IMR-90 (cell line): Measurements from ENCODE around the gene ZZZ3. TPM values are rescaled to one million over a fixed set of nuclear protein-coding genes. Genes with fewer than 3 reads are reported as not detected.

Experiments used
- ATAC-seq: fragments of 200-7000 bp; cut with Tn5 transposase; 2 replicates; pipeline ENCODE4 v1.9.1; 2020; ENCODE audit warnings: low read depth, mild to moderate bottlenecking, moderate library complexity
- BruUV-seq: library from RNA; stranded (reverse); fragments of 400-500 nt; replicated peaks from 2 replicates; lab custom pipeline; 2021; lab: Mats Ljungman, UMichigan
- CTCF ChIA-PET: fragments of 300-600 bp; formaldehyde crosslinking; extraction: SDS; loops from one replicate; lab custom pipeline; 2021; ENCODE audit warnings: antibody characterized with exemption; lab: Yijun Ruan, JAX
- POLR2A ChIA-PET: fragments of 300-600 bp; sonication (Branson Sonifier 250); formaldehyde crosslinking; loops from one replicate; lab custom pipeline; 2022; ENCODE audit warnings: antibody characterized with exemption; ENCODE audit not compliant: unreplicated experiment; lab: Charles Lee
- DNase-seq: peaks from one replicate; pipeline ENCODE4 v3.0.0; 2013
- H2AFZ ChIP-seq: replicated peaks from 2 replicates; pipeline ENCODE3; 2013; ENCODE audit warnings: low read length, mild to moderate bottlenecking; ENCODE audit not compliant: poor library complexity
- H2AK5ac ChIP-seq: 2 replicates; pipeline ENCODE4 v1.6.1; 2013; ENCODE audit warnings: low read depth, low read length, inconsistent platforms
- H2AK9ac ChIP-seq: replicated peaks from 2 replicates; pipeline ENCODE3; 2013; ENCODE audit warnings: mild to moderate bottlenecking, low read depth, low read length, moderate library complexity; ENCODE audit not compliant: poor library complexity
- H2BK120ac ChIP-seq: 2 replicates; pipeline ENCODE4 v1.6.1; 2013; ENCODE audit warnings: low read depth, low read length, inconsistent platforms
- H2BK15ac ChIP-seq: 3 replicates; pipeline ENCODE4 v1.6.1; 2013; ENCODE audit warnings: low read depth, low read length, inconsistent platforms
- H2BK20ac ChIP-seq: 2 replicates; pipeline ENCODE4 v1.6.1; 2013; ENCODE audit warnings: low read depth, mild to moderate bottlenecking, inconsistent platforms, low read length, moderate library complexity
- H2BK5ac ChIP-seq: 2 replicates; pipeline ENCODE4 v1.6.1; 2013; ENCODE audit warnings: mild to moderate bottlenecking, low read depth, low read length, inconsistent platforms; ENCODE audit not compliant: poor library complexity, severe bottlenecking
- H3K14ac ChIP-seq: replicated peaks from 2 replicates; pipeline ENCODE4 v1.6.1; 2013; ENCODE audit warnings: low read depth, low read length, inconsistent platforms
- H3K18ac ChIP-seq: 2 replicates; pipeline ENCODE4 v1.6.1; 2013; ENCODE audit warnings: low read depth, low read length, control low read depth
- H3K23ac ChIP-seq: 2 replicates; pipeline ENCODE4 v1.6.1; 2013; ENCODE audit warnings: low read depth, low read length, inconsistent platforms
- H3K27ac ChIP-seq: 2 replicates; pipeline ENCODE4 v1.5.1; 2013; ENCODE audit warnings: mild to moderate bottlenecking, control low read depth, low read length; ENCODE audit not compliant: insufficient read depth
- H3K27me3 ChIP-seq: 2 replicates; pipeline ENCODE4 v1.6.1; 2013; ENCODE audit warnings: low read length; ENCODE audit not compliant: control insufficient read depth, insufficient read depth
- H3K36me3 ChIP-seq: 2 replicates; pipeline ENCODE4 v1.6.1; 2013; ENCODE audit warnings: low read length, mixed read lengths; ENCODE audit not compliant: control insufficient read depth, insufficient read depth
- H3K4ac ChIP-seq: 2 replicates; pipeline ENCODE4 v1.6.1; 2013; ENCODE audit warnings: low read depth, low read length, inconsistent platforms
- H3K4me1 ChIP-seq: 2 replicates; pipeline ENCODE4 v1.6.1; 2013; ENCODE audit warnings: low read length, mixed read lengths; ENCODE audit not compliant: control insufficient read depth, insufficient read depth
- H3K4me2 ChIP-seq: 2 replicates; pipeline ENCODE4 v1.6.1; 2013; ENCODE audit warnings: low read depth, mild to moderate bottlenecking, control low read depth, low read length, moderate library complexity
- H3K4me3 ChIP-seq: 2 replicates; pipeline ENCODE4 v1.5.1; 2013; ENCODE audit warnings: low read depth, mild to moderate bottlenecking, control low read depth, low read length, moderate library complexity; ENCODE audit not compliant: insufficient read depth
- H3K56ac ChIP-seq: 2 replicates; pipeline ENCODE4 v1.6.1; 2013; ENCODE audit warnings: low read length, inconsistent platforms; ENCODE audit not compliant: insufficient read depth; ENCODE audit errors: extremely low read depth
- H3K79me1 ChIP-seq, 2 experiments: 2 replicates each; pipeline ENCODE4 v1.6.1; 2013; ENCODE audit warnings: low read length in 2 of 2, inconsistent platforms in 1 of 2, low read depth in 1 of 2
- H3K9ac ChIP-seq: 2 replicates; pipeline ENCODE4 v1.6.1; 2013; ENCODE audit warnings: low read depth, low read length, control low read depth
- H3K9me1 ChIP-seq: 2 replicates; pipeline ENCODE4 v1.6.1; 2013; ENCODE audit warnings: low read length, inconsistent platforms; ENCODE audit not compliant: insufficient read depth
- H3K9me3 ChIP-seq: 2 replicates; pipeline ENCODE4 v1.6.1; 2013; ENCODE audit warnings: low read length; ENCODE audit not compliant: control insufficient read depth, insufficient read depth
- H4K20me1 ChIP-seq: 2 replicates; pipeline ENCODE4 v1.6.1; 2013; ENCODE audit warnings: low read length, inconsistent platforms; ENCODE audit not compliant: insufficient read depth
- H4K5ac ChIP-seq: 2 replicates; pipeline ENCODE4 v1.6.1; 2013; ENCODE audit warnings: mild to moderate bottlenecking, low read depth, low read length, control low read depth
- H4K8ac ChIP-seq, 2 experiments: 2 replicates each; pipeline ENCODE4 v1.6.1; 2013; ENCODE audit warnings: low read depth in 2 of 2, low read length in 2 of 2, control low read depth in 1 of 2, inconsistent platforms in 1 of 2
- H4K91ac ChIP-seq: 2 replicates; pipeline ENCODE4 v1.6.1; 2013; ENCODE audit warnings: low read depth, low read length, inconsistent platforms; ENCODE audit not compliant: insufficient read depth
- BHLHE40 ChIP-seq: fragments of 150-350 bp; IDR thresholded peaks from 2 replicates; pipeline ENCODE4 v1.6.1; 2016; ENCODE audit warnings: mild to moderate bottlenecking, low read depth, low read length
- CHD1 ChIP-seq: IDR thresholded peaks from 2 replicates; pipeline ENCODE4 v1.6.1; 2012; ENCODE audit warnings: low read depth, low read length, improper control_type of control experiment
- ELK1 ChIP-seq: fragments of 150-350 bp; IDR thresholded peaks from 2 replicates; pipeline ENCODE4 v1.6.1; 2016; ENCODE audit warnings: low read depth, mild to moderate bottlenecking, low read length, moderate library complexity, borderline replicate concordance
- MAFK ChIP-seq: IDR thresholded peaks from 2 replicates; pipeline ENCODE4 v1.6.1; 2012; ENCODE audit warnings: low read depth, low read length, improper control_type of control experiment
- MAZ ChIP-seq: IDR thresholded peaks from 2 replicates; pipeline ENCODE4 v1.6.1; 2012; ENCODE audit warnings: low read depth, mild to moderate bottlenecking, low read length, improper control_type of control experiment, moderate library complexity, borderline replicate concordance
- MXI1 ChIP-seq: IDR thresholded peaks from 2 replicates; pipeline ENCODE4 v1.6.1; 2012; ENCODE audit warnings: low read depth, mild to moderate bottlenecking, low read length, moderate library complexity, borderline replicate concordance
- POLR2A ChIP-seq: IDR thresholded peaks from 2 replicates; pipeline ENCODE4 v1.6.1; 2012; ENCODE audit warnings: mild to moderate bottlenecking, low read depth, low read length
- RAD21 ChIP-seq: IDR thresholded peaks from 2 replicates; pipeline ENCODE4 v1.6.1; 2012; ENCODE audit warnings: low read length, improper control_type of control experiment
- RFX5 ChIP-seq: IDR thresholded peaks from 2 replicates; pipeline ENCODE4 v1.8.0; 2012; ENCODE audit warnings: low read depth, mild to moderate bottlenecking, low read length, moderate library complexity
- SMC3 ChIP-seq: fragments of 150-350 bp; IDR thresholded peaks from 2 replicates; pipeline ENCODE4 v1.6.1; 2016; ENCODE audit warnings: low read depth, mild to moderate bottlenecking, antibody characterized with exemption, low read length, moderate library complexity
- WGBS, 2 experiments: methylation state at CpG; one replicate each; pipeline versions ENCODE4 v1.1.5 to v1.1.7; 2013; ENCODE audit warnings: missing lambda C conversion rate in 2 of 2; ENCODE audit not compliant: insufficient read length in 1 of 2; ENCODE audit errors: extremely low coverage in 2 of 2; 5-methylcytosine and 5-hydroxymethylcytosine counted together
- dilution Hi-C: fragments of 300-500 bp; cut with HindIII; formaldehyde crosslinking; loops from one replicate; pipeline ENCODE4 v1.14.3; 2018; ENCODE audit warnings: low sequenced_read_pairs; ENCODE audit not compliant: unreplicated experiment
- in situ Hi-C: fragments of 300-500 bp; cut with MboI; formaldehyde crosslinking; loops from 3 replicates; pipeline ENCODE4 v1.14.3; 2019; ENCODE audit warnings: low sequenced_read_pairs, inconsistent platforms, mixed read lengths
- intact Hi-C: fragments of 100-400 bp; cut with micrococcal nuclease; formaldehyde crosslinking; loops from 2 replicates; pipeline ENCODE4 v1.10.0; 2022
- polyA plus RNA-seq, 3 experiments: library from polyadenylated mRNA; depleted of rRNA; stranded (reverse); fragments of >200 nt; gene quantifications; 2 replicates each; pipeline ENCODE4 v1.2.3, GENCODE V29; 2012; ENCODE audit warnings: low replicate concordance in 1 of 3
- total RNA-seq: library from RNA; depleted of rRNA; stranded (reverse); fragments of >200 nt; gene quantifications from 2 replicates; pipeline ENCODE4 v1.2.3, GENCODE V29; 2012
- TF ChIP-seq, protein P1 (sequence below): conservative IDR thresholded peaks from 2 replicates; pipeline ENCODE4 v1.5.1; 2012; ENCODE audit warnings: mild to moderate bottlenecking, low read depth, low read length, improper control_type of control experiment

The ZZZ3 gene
- total and polyA plus RNA-seq, 2 of the 4 experiments (the other 2 are of a cell fraction): 14.2 to 66.3 TPM

GRCh38 chr1:77683160-77684148 lies 996 bp upstream of the ZZZ3 start:
- Histone ChIP-seq H2AK9ac (peak overlapping the region; percentile 56), H3K27me3 (no peaks in the 10 kb centered on the region), H3K36me3 (no peaks in the 10 kb centered on the region), H2AK5ac (peak overlapping the region; percentile 82), H3K18ac (peak overlapping the region; percentile 72), H4K5ac (peak overlapping the region; percentile 87), H3K23ac (peak overlapping the region; percentile 78), H3K14ac (peak overlapping the region; percentile 85), H2AFZ (peak overlapping the region; percentile 90), H3K56ac (peak overlapping the region; percentile 89), H2BK120ac (peak overlapping the region; percentile 84), H4K20me1 (peaks cover 14% of the 10 kb centered on the region; the same call in 1 of the 2 replicates), H2BK20ac (peak overlapping the region; percentile 11), H4K91ac (peak overlapping the region; percentile 92), H2BK15ac (peak overlapping the region; percentile 85; the same call in 2 of the 3 replicates), H3K9me1 (no peaks in the 10 kb centered on the region), H3K4me3 (peak overlapping the region; percentile 80), H3K27ac (peak overlapping the region; percentile 97), H4K8ac (peak overlapping the region; percentile 87 to 95), H3K4me1 (no peaks in the 10 kb centered on the region; the same call in 1 of the 2 replicates), H3K9ac (peak overlapping the region; percentile 90), H3K9me3 (no peaks in the 10 kb centered on the region), H3K4ac (peak overlapping the region; percentile 95), H3K4me2 (peak overlapping the region; percentile 88), H2BK5ac (peak overlapping the region; percentile 92), H3K79me1 (peaks cover 0 to 10% of the 10 kb centered on the region in 2 experiments; a peak in 2 of 4 replicates)
- 0% methylated on average over 60 of the region's 72 CpGs; no CpG with 5 or more reads in 1 of the 2 experiments for WGBS, 2 experiments
- peak; percentile 88 for ATAC-seq
- CTCF ChIA-PET: interaction anchor here (0.5 to 1.0 kb wide), 3 partner anchors 26 to 106 kb away, joined by 3 to 4 read pairs (median 3); no protein-coding TSS in a partner anchor
- in situ Hi-C loops (loop anchor here (10.0 kb wide), 1 partner anchor 529 kb away; no protein-coding TSS in a partner anchor), intact Hi-C loops (loop anchor here (1.0 to 5.0 kb wide), 5 partner anchors 144 to 535 kb away; partner anchors contain the start of genes AK5 and PIGK), dilution Hi-C loops (no loop called here)
- no TSS peak for BruUV-seq
- peak; percentile 89 for DNase-seq
- POLR2A ChIA-PET: interaction anchor here (0.6 kb wide), 2 partner anchors 15 to 147 kb away, joined by 4 to 9 read pairs; no protein-coding TSS in a partner anchor
- no peak for TF ChIP-seq MXI1
- TF ChIP-seq CHD1: 0 out of 2 replicates have a peak, but pooled peaks have one; percentile 49
- TF ChIP-seq POLR2A: 0 out of 2 replicates have a peak, but pooled peaks have one; percentile 17
- TF ChIP-seq MAZ: peak; percentile 87; the same call in 1 of the 2 replicates
- TF ChIP-seq MAFK: no peak
- no peak for TF ChIP-seq RFX5
- TF ChIP-seq BHLHE40: no peak
- TF ChIP-seq SMC3: peak; percentile 49; the same call in 1 of the 2 replicates
- TF ChIP-seq, protein P1, sequence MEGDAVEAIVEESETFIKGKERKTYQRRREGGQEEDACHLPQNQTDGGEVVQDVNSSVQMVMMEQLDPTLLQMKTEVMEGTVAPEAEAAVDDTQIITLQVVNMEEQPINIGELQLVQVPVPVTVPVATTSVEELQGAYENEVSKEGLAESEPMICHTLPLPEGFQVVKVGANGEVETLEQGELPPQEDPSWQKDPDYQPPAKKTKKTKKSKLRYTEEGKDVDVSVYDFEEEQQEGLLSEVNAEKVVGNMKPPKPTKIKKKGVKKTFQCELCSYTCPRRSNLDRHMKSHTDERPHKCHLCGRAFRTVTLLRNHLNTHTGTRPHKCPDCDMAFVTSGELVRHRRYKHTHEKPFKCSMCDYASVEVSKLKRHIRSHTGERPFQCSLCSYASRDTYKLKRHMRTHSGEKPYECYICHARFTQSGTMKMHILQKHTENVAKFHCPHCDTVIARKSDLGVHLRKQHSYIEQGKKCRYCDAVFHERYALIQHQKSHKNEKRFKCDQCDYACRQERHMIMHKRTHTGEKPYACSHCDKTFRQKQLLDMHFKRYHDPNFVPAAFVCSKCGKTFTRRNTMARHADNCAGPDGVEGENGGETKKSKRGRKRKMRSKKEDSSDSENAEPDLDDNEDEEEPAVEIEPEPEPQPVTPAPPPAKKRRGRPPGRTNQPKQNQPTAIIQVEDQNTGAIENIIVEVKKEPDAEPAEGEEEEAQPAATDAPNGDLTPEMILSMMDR: peak; percentile 89
- peak; percentile 73 for TF ChIP-seq RAD21
- no peak for TF ChIP-seq ELK1
